ENCODE data around the gene LRRN3. TPM values are rescaled to one million over a fixed set of nuclear protein-coding genes. Genes with fewer than 3 reads are reported as not detected.
A peak's percentile ranks its signal among the peaks of the same experiment; 100 is the strongest.

The LRRN3 gene
- polyA plus RNA-seq, 4 donors, result 3.5 to 6.8 (median 5.3) TPM

GRCh38 chr7:111103678-111104274, 12.8 kb downstream of the LRRN3 start:
- DNase-seq (ENCODE audit: low read depth in 4 of 4, low spot score in 2 of 4), result no peak

- DNase-seq (ENCODE audit: low read depth in 4 of 4, low spot score in 2 of 4), result no peak
Measured at GRCh38 chr7:111104710-111105109, 13.8 kb downstream of the LRRN3 start.

GRCh38 chr7:111105269-111105668, 14.3 kb downstream of the LRRN3 start:
- DNase-seq (ENCODE audit: low read depth in 4 of 4, low spot score in 2 of 4), result no peak

GRCh38 chr7:111107579-111107978, 16.7 kb downstream of the LRRN3 start:
- no peak for DNase-seq (ENCODE audit: low read depth in 4 of 4, low spot score in 2 of 4)

- no peak for DNase-seq (ENCODE audit: low read depth in 4 of 4, low spot score in 2 of 4)
Measured at GRCh38 chr7:111108000-111108399, 17.1 kb downstream of the LRRN3 start.

GRCh38 chr7:111108496-111108895, 17.6 kb downstream of the LRRN3 start:
- no peak for DNase-seq (ENCODE audit: low read depth in 4 of 4, low spot score in 2 of 4)

GRCh38 chr7:111112439-111112838, 21.5 kb downstream of the LRRN3 start:
- DNase-seq (ENCODE audit: low read depth in 4 of 4, low spot score in 2 of 4), result no peak

GRCh38 chr7:111113263-111114017, 22.5 kb downstream of the LRRN3 start:
- no peak for DNase-seq (ENCODE audit: low read depth in 4 of 4, low spot score in 2 of 4)

GRCh38 chr7:111115966-111116365, 25.0 kb downstream of the LRRN3 start:
- DNase-seq (ENCODE audit: low read depth in 4 of 4, low spot score in 2 of 4), result no peak

GRCh38 chr7:111126987-111127386, 36.1 kb downstream of the LRRN3 start:
- no peak for DNase-seq (ENCODE audit: low read depth in 4 of 4, low spot score in 2 of 4)

- no peak for DNase-seq (ENCODE audit: low read depth in 4 of 4, low spot score in 2 of 4)
Measured at GRCh38 chr7:111129435-111129834, 38.5 kb downstream of the LRRN3 start.

GRCh38 chr7:111132833-111133232, 41.9 kb downstream of the LRRN3 start:
- DNase-seq (ENCODE audit: low read depth in 4 of 4, low spot score in 2 of 4), result no peak

- no peak for DNase-seq (ENCODE audit: low read depth in 4 of 4, low spot score in 2 of 4)
Measured at GRCh38 chr7:111137296-111138192, 46.6 kb downstream of the LRRN3 start.

- peak; percentile 5 to 24 (median 12) for DNase-seq (ENCODE audit: low read depth in 4 of 4, low spot score in 2 of 4)
Measured at GRCh38 chr7:111138193-111138569, 47.3 kb downstream of the LRRN3 start.

GRCh38 chr7:111138586-111138985, 47.7 kb downstream of the LRRN3 start:
- no peak for DNase-seq (ENCODE audit: low read depth in 4 of 4, low spot score in 2 of 4)

- DNase-seq (ENCODE audit: low read depth in 4 of 4, low spot score in 2 of 4), result no peak
Measured at GRCh38 chr7:111140091-111140865, 49.4 kb downstream of the LRRN3 start.

GRCh38 chr7:111145472-111145871, 54.5 kb downstream of the LRRN3 start:
- DNase-seq (ENCODE audit: low read depth in 4 of 4, low spot score in 2 of 4), result no peak

- no peak for DNase-seq (ENCODE audit: low read depth in 4 of 4, low spot score in 2 of 4)
Measured at GRCh38 chr7:111146136-111146535, 55.2 kb downstream of the LRRN3 start.

- no peak for DNase-seq (ENCODE audit: low read depth in 4 of 4, low spot score in 2 of 4)
Measured at GRCh38 chr7:111147708-111148533, 57.0 kb downstream of the LRRN3 start.

GRCh38 chr7:111150709-111151108, 59.8 kb downstream of the LRRN3 start:
- no peak for DNase-seq (ENCODE audit: low read depth in 4 of 4, low spot score in 2 of 4)
